ENCODE results near the gene NIPA2. TPM values are rescaled to one million over a fixed set of nuclear protein-coding genes. Genes with fewer than 3 reads are reported as not detected.

Gene NIPA2
- total and polyA plus RNA-seq, 2 of the 13 experiments (the other 11 are each of a cell fraction or from before 2014, with no cell fraction given): 29.0 to 56.2 TPM

GRCh38 chr15:22808761-22809280 is 29.6 kb upstream of the NIPA2 start:
- DNase-seq (ENCODE audit: low spot score) (no peak), ATAC-seq (no peak), FAIRE-seq (no peak)
- 97% methylated on average over 7 of the region's 7 CpGs for WGBS (ENCODE audit: low lambda C conversion rate)
- Histone ChIP-seq H3K4me2 (ENCODE audit: low read depth, low read length) (no peak overlapping the region), H3K27ac (ENCODE audit: extremely low read length, insufficient read depth, low read length) (no peak overlapping the region), H3K4me3 (replicated peaks in 1 of 3; ENCODE audit: insufficient read depth in 1 of 3, low read depth in 2 of 3, low read length in 3 of 3) (no peak overlapping the region), H3K4me1 (ENCODE audit: insufficient read depth, low read length) (0 out of 2 replicates have a peak, but pooled peaks cover 9% of the 10 kb centered on the region), H3K27me3 (ENCODE audit: control insufficient read depth in 1 of 2, insufficient read depth in 2 of 2, low read length in 2 of 2) (no peaks in the 10 kb centered on the region), H3K36me3 (replicated peaks in 1 of 2; ENCODE audit: control insufficient read depth in 1 of 2, insufficient read depth in 2 of 2, low read length in 2 of 2) (peaks cover 4 to 14% of the 10 kb centered on the region in 2 experiments; a peak in 4 of 5 replicates), H2AFZ (ENCODE audit: low read length) (no peak overlapping the region), H3K9ac (ENCODE audit: insufficient read depth, low read depth, low read length) (no peak overlapping the region), H3K9me3 (ENCODE audit: low read length) (no peaks in the 10 kb centered on the region), H4K20me1 (ENCODE audit: insufficient read depth, low read length) (peaks cover 18% of the 10 kb centered on the region; the same call in 1 of the 2 replicates), H3K79me2 (ENCODE audit: insufficient read depth, low read length) (peaks cover 24% of the 10 kb centered on the region)
- no TSS peak for BruUV-seq (replicated peaks)
- in situ Hi-C loops (cut with HindIII; ENCODE audit: extremely low pct_ligation_motif_present, low pct_unique_long_range_greater_than_20kb) (no loop called here), intact Hi-C loops (cut with micrococcal nuclease; ENCODE audit: unreplicated experiment) (no loop called here)
- TF ChIP-seq ZNF18 (CRISPR knock-in tag; IDR thresholded peaks at IDR 0.05; ENCODE audit: insufficient replicate concordance) (no peak), DR1 (CRISPR knock-in tag; IDR thresholded peaks at IDR 0.05) (no peak), ZNF121 (CRISPR knock-in tag; IDR thresholded peaks at IDR 0.05) (0 out of 2 replicates have a peak, but pooled peaks have one; percentile 29), ZNF589 (CRISPR knock-in tag; conservative IDR thresholded peaks at IDR 0.05) (no peak), TARDBP (CRISPR knock-in tag; IDR thresholded peaks at IDR 0.05) (no peak), MIXL1 (CRISPR knock-in tag; IDR thresholded peaks at IDR 0.05) (no peak)
- ChIA-PET CTCF (ENCODE audit: low intra/inter-chr PET ratio, low total read pairs) (no interaction called here), POLR2A (no interaction called here)
